Stimulated activated naive CD8-positive, alpha-beta T cell treated with anti-CD3 and anti-CD28 coated beads, Interleukin-15, amount 100 ng/mL, for 72 hours (primary cell): ENCODE data around the gene ERICH2.
A peak's percentile ranks its signal among the peaks of the same experiment; 100 is the strongest.

Experiments
- ATAC-seq: fragments of 150-1000 bp; cut with Tn5 transposase; 2 replicates; pipeline ENCODE4 v1.10.0; 2021; ENCODE audit warnings: mild to moderate bottlenecking, moderate library complexity
- DNase-seq, 2 donors: peaks; one replicate each; pipeline ENCODE4 v3.0.0; 2021 to 2022
- H3K27ac Mint-ChIP-seq, 2 donors: one replicate each; pipeline ENCODE4 v1.8.0; 2022; ENCODE audit warnings: mild to moderate bottlenecking in 2 of 2, mixed read lengths in 2 of 2, moderate library complexity in 2 of 2
- H3K27me3 Mint-ChIP-seq: one replicate; pipeline ENCODE4 v1.8.0; 2022; ENCODE audit warnings: mixed read lengths
- H3K4me1 Mint-ChIP-seq: one replicate; pipeline ENCODE4 v1.8.0; 2022; ENCODE audit warnings: mild to moderate bottlenecking, mixed read lengths
- H3K4me3 Mint-ChIP-seq, 2 donors: one replicate each; pipeline ENCODE4 v1.8.0; 2022; ENCODE audit warnings: mild to moderate bottlenecking in 2 of 2, mixed read lengths in 2 of 2, moderate library complexity in 1 of 2
- H3K9me3 Mint-ChIP-seq, 2 donors: one replicate each; pipeline ENCODE4 v1.8.0; 2022; ENCODE audit warnings: mixed read lengths in 2 of 2

The ERICH2 gene

DNA sequence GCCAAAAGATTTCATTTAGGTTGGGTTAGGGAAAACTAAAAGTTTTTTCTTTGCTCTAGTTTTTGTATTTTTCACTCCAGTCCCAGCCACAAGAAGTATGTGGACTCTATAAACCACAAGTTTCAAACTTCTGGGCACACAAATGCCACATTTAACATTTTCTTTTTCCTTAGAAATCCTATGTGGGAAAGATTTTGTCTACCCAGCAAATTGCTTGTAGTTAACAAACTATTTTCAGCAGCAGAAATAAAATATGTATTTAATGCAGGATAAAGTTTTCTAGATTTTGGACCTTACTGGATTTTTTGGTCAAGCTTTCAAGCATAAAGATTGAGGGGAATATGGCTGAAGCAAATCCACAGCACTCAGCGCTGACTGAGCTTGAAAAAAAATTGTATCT, 9.1 kb downstream of the ERICH2 start:
- Mint-ChIP-seq H3K9me3 (no peaks in the 10 kb centered on the region), H3K27ac (no peak overlapping the region), H3K27me3 (no peaks in the 10 kb centered on the region), H3K4me3 (no peak overlapping the region), H3K4me1 (no peaks in the 10 kb centered on the region)
- ATAC-seq (no peak), DNase-seq (no peak)

DNA sequence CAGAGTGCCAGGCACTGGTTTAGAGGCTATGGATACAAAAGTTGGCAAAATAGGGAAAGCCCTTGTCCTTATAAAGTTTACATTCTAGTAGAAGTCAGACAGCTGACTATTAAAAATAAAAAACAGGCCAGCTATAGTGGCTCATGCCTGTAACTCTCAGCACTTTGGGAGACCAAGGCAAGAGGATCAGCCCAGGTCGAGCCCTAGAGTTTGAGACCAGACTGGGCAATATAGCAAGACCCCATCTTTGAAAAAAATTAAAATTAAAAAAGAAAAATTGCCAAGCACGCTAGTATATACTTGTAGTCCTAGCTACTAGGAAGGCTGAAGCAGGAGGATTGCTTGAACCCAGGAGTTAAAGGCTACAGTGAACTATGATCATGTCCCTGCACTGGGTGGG, 12.5 kb downstream of the ERICH2 start:
- no peak for ATAC-seq
- H3K4me3 Mint-ChIP-seq: no peak overlapping the region
- no peak overlapping the region for H3K27ac Mint-ChIP-seq
- no peaks in the 10 kb centered on the region for H3K9me3 Mint-ChIP-seq
- no peak for DNase-seq
- no peaks in the 10 kb centered on the region for H3K4me1 Mint-ChIP-seq
- H3K27me3 Mint-ChIP-seq: peaks cover 12% of the 10 kb centered on the region

DNA sequence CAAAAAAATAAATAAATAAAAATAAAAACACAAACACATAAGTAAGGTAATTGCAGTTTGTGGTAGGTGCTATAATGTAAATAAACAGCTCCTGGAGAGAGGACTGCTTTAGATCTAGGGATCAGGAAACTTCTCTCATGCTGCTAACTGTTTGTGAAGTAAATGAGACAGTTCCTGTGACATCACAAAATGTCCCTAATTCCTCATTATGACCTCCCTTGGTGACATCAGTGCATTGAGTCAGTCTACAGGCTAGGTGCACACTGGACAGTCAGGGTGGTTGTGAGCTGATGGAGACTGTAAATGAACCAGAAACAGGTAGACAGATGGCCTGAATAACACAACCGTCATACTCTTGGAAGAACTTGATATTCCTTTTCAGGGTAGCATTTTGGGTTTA, 13.4 kb downstream of the ERICH2 start:
- Mint-ChIP-seq H3K4me1 (no peaks in the 10 kb centered on the region), H3K9me3 (no peaks in the 10 kb centered on the region), H3K27me3 (peaks cover 13% of the 10 kb centered on the region), H3K27ac (no peak overlapping the region), H3K4me3 (no peak overlapping the region)
- ATAC-seq (no peak), DNase-seq (no peak)

- Mint-ChIP-seq H3K4me3 (no peak overlapping the region), H3K27ac (no peak overlapping the region)
- no peak for ATAC-seq
Measured at GRCh38 chr2:170798996-170799395, 28.8 kb downstream of the ERICH2 start.

GRCh38 chr2:170806548-170806947, 36.4 kb downstream of the ERICH2 start:
- no peaks in the 10 kb centered on the region for H3K27me3 Mint-ChIP-seq
- no peak for ATAC-seq
- H3K4me3 Mint-ChIP-seq: no peak overlapping the region
- DNase-seq: no peak
- no peaks in the 10 kb centered on the region for H3K9me3 Mint-ChIP-seq
- no peak overlapping the region for H3K27ac Mint-ChIP-seq
- no peaks in the 10 kb centered on the region for H3K4me1 Mint-ChIP-seq

More at GRCh38 chr2:170798996-170799395, 28.8 kb downstream of the ERICH2 start:
- no peak for DNase-seq
- Mint-ChIP-seq H3K27me3 (peaks cover 7% of the 10 kb centered on the region), H3K4me1 (no peaks in the 10 kb centered on the region), H3K9me3 (no peaks in the 10 kb centered on the region)

DNA sequence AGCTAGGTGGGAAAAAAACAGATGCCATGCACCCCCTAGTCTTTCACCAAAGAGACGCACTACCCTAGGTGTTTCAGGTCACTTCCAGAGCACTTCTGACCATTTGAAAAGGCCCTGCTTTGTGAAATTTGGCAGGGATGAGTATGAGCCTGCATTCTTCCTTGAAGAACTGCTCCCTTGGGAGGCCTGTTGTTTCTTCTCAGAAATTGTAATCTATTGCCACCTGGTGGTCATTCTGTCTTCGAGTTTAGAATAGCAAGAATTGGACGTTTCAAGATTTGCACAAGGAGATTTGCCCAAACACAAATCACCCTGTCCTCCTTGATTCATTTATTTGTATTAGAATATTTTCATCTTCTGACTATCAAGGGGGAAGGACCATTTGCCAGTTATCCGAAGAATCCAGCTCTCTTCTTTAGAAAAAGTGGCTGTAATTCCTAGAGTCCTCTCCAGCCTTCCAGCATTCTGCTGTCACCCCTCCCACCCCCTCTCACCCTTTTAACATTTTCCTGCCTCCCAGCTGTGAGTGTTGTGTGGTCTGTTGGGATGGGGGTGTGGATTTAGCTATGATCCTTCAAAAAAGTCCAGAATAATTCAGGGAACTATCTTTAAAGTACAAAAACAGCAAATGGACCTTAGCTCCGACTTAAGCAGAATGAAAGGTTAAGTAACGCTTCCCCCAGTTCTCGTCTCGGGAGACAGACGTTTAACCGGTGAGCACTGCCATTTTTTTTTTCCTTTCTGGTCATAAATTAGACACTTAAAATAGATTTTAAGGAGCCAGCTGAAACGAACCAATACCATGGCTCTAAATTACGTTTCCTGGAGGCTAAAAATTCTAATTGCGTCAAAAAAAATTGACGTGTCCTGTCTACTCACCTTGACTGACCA, 42.8 kb downstream of the ERICH2 start:
- no peak for ATAC-seq
- Mint-ChIP-seq H3K9me3 (no peaks in the 10 kb centered on the region), H3K27ac (no peak overlapping the region), H3K4me3 (no peak overlapping the region), H3K27me3 (peaks cover 55% of the 10 kb centered on the region), H3K4me1 (peaks cover 45% of the 10 kb centered on the region)
- DNase-seq: no peak

GRCh38 chr2:170813611-170814532, 43.7 kb downstream of the ERICH2 start:
- DNase-seq: peak in 1 of 2 donors; percentile 23
- Mint-ChIP-seq H3K9me3 (no peaks in the 10 kb centered on the region), H3K4me3 (peak overlapping the region in 1 of 2 donors; percentile 18), H3K27ac (peak overlapping the region in 1 of 2 donors; percentile 78), H3K4me1 (peaks cover 54% of the 10 kb centered on the region), H3K27me3 (peaks cover 64% of the 10 kb centered on the region)
- no peak for ATAC-seq

DNA sequence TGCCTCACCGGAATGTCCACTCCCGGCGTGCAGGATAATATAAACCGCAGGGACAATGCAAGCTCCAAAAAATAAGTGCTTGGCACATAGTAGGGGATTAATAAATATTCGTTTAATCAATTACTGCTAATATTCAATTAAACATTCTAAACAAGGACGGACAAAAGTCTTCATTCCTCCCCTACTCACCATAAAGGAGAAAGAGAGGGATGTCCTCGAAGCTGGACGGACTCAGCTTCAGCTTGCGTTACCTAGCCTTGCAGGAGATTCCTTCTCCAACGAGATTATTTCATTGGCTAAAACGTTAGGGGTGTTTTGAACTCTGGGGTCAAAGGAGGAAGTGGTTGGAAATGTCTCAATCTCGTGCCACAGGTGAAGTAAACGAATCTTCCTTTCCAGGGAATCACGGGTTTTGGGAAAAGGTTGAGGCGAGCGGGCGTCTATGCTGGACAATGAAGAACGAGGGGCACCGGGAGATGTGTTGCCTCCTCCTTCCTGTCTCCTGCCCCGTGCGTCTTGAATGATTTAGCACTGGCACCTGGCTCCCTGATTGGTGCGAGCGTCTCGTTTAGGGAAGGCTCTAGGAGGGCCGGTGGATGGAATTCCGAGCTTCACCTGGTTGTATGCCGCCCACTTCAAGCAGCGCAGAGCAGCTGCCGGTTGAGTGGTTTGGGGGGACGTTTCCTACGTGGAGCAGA, 44.5 kb downstream of the ERICH2 start:
- no peaks in the 10 kb centered on the region for H3K9me3 Mint-ChIP-seq
- no peak for ATAC-seq
- H3K4me3 Mint-ChIP-seq: no peak overlapping the region
- DNase-seq: no peak
- peaks cover 72% of the 10 kb centered on the region for H3K27me3 Mint-ChIP-seq
- peak overlapping the region in 1 of 2 donors; percentile 19 for H3K27ac Mint-ChIP-seq
- peaks cover 62% of the 10 kb centered on the region for H3K4me1 Mint-ChIP-seq

DNA sequence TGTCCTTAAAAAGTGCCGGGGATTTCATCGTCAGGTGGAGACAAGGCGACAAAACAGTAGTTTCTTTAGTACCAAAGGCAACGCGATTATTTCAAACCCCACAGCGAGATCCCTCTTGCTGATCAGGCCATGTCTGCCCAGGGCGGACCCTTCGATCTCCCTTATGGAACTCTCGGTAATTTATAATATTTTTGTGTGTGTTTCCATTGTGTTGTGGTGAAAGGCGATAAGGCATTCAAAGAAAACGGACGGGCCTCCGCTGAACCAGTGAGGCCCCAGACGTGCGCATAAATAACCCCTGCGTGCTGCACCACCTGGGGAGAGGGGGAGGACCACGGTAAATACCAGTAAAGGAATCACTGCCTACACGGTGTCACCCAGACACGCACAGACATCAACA, 45.1 kb downstream of the ERICH2 start:
- DNase-seq (no peak), ATAC-seq (peak; percentile 4)
- Mint-ChIP-seq H3K9me3 (no peaks in the 10 kb centered on the region), H3K27me3 (peaks cover 78% of the 10 kb centered on the region), H3K4me3 (peak overlapping the region; percentile 81 to 85), H3K4me1 (peaks cover 68% of the 10 kb centered on the region), H3K27ac (no peak overlapping the region)

- no peak overlapping the region for H3K27ac Mint-ChIP-seq
- H3K4me3 Mint-ChIP-seq: peak overlapping the region; percentile 81 to 85
- ATAC-seq (peak; percentile 68), DNase-seq (peak; percentile 76 to 79)
- peaks cover 85% of the 10 kb centered on the region for H3K27me3 Mint-ChIP-seq
- H3K4me1 Mint-ChIP-seq: peaks cover 74% of the 10 kb centered on the region
- no peaks in the 10 kb centered on the region for H3K9me3 Mint-ChIP-seq
Measured at GRCh38 chr2:170815746-170816503, 45.7 kb downstream of the ERICH2 start.

DNA sequence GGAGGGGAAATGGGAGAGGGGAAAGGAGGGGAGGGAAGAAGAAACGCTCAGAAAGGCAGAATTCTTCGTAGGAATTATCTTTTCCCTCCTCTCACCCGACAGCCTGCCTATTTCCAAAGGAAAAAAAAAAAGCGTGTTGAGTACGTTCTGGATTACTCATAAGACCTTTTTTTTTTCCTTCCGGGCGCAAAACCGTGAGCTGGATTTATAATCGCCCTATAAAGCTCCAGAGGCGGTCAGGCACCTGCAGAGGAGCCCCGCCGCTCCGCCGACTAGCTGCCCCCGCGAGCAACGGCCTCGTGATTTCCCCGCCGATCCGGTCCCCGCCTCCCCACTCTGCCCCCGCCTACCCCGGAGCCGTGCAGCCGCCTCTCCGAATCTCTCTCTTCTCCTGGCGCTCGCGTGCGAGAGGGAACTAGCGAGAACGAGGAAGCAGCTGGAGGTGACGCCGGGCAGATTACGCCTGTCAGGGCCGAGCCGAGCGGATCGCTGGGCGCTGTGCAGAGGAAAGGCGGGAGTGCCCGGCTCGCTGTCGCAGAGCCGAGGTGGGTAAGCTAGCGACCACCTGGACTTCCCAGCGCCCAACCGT, 46.4 kb downstream of the ERICH2 start, which contains the start of gene GAD1:
Gene GAD1, plus strand, starts transcription at position 384 of the 589 bp plus-strand sequence. CDS start 1,705 bp downstream, outside the sequence.
- Mint-ChIP-seq H3K4me3 (peak within 1 kb of the TSS; percentile 81 to 85), H3K9me3 (no peaks in the 10 kb centered on the region), H3K27ac (peak within 1 kb of the TSS in 1 of 2 donors; percentile 59), H3K27me3 (peaks cover 91% of the 10 kb centered on the region), H3K4me1 (peaks cover 81% of the 10 kb centered on the region)
- ATAC-seq: peak; percentile 55
- peak; percentile 61 to 67 for DNase-seq

DNA sequence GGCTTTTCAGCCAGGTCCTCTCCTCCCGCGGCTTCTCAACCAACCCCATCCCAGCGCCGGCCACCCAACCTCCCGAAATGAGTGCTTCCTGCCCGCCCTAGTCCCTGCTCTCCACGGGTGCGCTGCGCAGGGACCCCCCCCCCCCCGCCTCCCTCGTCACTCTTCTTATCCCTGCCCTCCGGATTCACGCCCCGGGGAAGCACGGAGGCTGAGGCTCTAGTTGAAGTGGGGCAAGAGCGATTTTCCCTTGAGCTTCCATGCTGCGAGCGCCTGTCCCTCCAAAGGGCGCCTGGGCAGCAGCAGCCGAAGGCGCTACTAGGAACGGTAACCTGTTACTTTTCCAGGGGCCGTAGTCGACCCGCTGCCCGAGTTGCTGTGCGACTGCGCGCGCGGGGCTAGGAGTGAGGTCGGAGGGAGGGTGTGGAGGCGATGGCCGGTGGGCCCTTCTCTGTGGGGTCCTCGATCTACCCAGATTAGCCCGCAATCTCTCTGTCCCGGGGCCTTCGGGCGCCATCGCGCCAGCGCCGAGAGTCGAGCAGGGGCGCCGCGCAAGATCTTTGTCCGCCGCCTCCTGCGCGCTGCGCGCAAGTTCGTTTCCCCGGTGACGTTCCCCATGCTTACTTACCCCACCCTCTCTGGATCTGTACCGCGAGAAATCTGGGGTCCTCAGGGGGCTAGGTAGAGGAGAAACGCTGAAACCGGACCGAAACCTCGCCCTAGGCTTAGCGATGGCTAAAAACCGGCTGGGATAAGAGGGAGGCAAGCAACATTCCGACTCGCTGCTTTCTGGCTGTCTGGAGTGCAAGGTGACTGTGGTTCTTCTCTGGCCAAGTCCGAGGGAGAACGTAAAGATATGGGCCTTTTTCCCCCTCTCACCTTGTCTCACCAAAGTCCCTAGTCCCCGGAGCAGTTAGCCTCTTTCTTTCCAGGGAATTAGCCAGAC, 47.2 kb downstream of the ERICH2 start:
- ATAC-seq (peak; percentile 6), DNase-seq (peak; percentile 50 to 63)
- Mint-ChIP-seq H3K27me3 (peaks cover 99% of the 10 kb centered on the region), H3K9me3 (no peaks in the 10 kb centered on the region), H3K4me1 (peaks cover 89% of the 10 kb centered on the region), H3K4me3 (peak overlapping the region; percentile 81 to 85), H3K27ac (peak overlapping the region in 1 of 2 donors; percentile 59)

- DNase-seq: peak in 1 of 2 donors; percentile 34
- Mint-ChIP-seq H3K27ac (no peak overlapping the region), H3K9me3 (no peaks in the 10 kb centered on the region), H3K27me3 (peaks cover 99% of the 10 kb centered on the region), H3K4me1 (peaks cover 93% of the 10 kb centered on the region), H3K4me3 (peak overlapping the region; percentile 81 to 85)
- peak; percentile 25 for ATAC-seq
Measured at GRCh38 chr2:170818036-170818751, 48.0 kb downstream of the ERICH2 start.
